Measurements from ENCODE around the gene TPPP2. TPM values are rescaled to one million over a fixed set of nuclear protein-coding genes. Genes with fewer than 3 reads are reported as not detected.

TPPP2 gene
- total RNA-seq, 2 experiments from 2014 or later: not detected

- Mint-ChIP-seq H3K27ac (no peak overlapping the region), H3K4me1 (ENCODE audit: low read depth) (peaks cover 12% of the 10 kb centered on the region), H3K4me3 (no peak overlapping the region), H3K36me3 (no peaks in the 10 kb centered on the region), H3K9me3 (no peaks in the 10 kb centered on the region), H3K27me3 (peaks cover 16% of the 10 kb centered on the region)
- POLR2A ChIA-PET: no interaction called here
- CTCF ChIA-PET: interaction anchor here (1.4 kb wide), 1 partner anchor 17 kb away, joined by 7 read pairs; no protein-coding TSS in a partner anchor
- intact Hi-C loops (cut with micrococcal nuclease): no loop called here
- DNase-seq: no peak
Observed at GRCh38 chr14:21075719-21076437, 45.9 kb downstream of the TPPP2 start.

GRCh38 chr14:21077672-21078071, 47.7 kb downstream of the TPPP2 start:
- intact Hi-C loops (cut with micrococcal nuclease): no loop called here
- Mint-ChIP-seq H3K4me3 (no peak overlapping the region), H3K27me3 (peaks cover under 1% of the 10 kb centered on the region), H3K27ac (no peak overlapping the region), H3K9me3 (no peaks in the 10 kb centered on the region), H3K36me3 (no peaks in the 10 kb centered on the region), H3K4me1 (ENCODE audit: low read depth) (no peaks in the 10 kb centered on the region)
- ChIA-PET CTCF (interaction anchor here (1.1 to 3.3 kb wide), 2 partner anchors 62 to 63 kb away, joined by 3 to 12 read pairs; no protein-coding TSS in a partner anchor), POLR2A (no interaction called here)
- no peak for DNase-seq

GRCh38 chr14:21078287-21078686, 48.3 kb downstream of the TPPP2 start:
- intact Hi-C loops (cut with micrococcal nuclease): no loop called here
- H3K9me3 Mint-ChIP-seq: no peaks in the 10 kb centered on the region
- POLR2A ChIA-PET: no interaction called here
- no peaks in the 10 kb centered on the region for H3K36me3 Mint-ChIP-seq
- CTCF ChIA-PET: interaction anchor here (3.3 kb wide), 1 partner anchor 64 kb away, joined by 12 read pairs; no protein-coding TSS in a partner anchor
- no peak for DNase-seq
- H3K27ac Mint-ChIP-seq: no peak overlapping the region
- no peak overlapping the region for H3K4me3 Mint-ChIP-seq
- no peaks in the 10 kb centered on the region for H3K27me3 Mint-ChIP-seq
- H3K4me1 Mint-ChIP-seq (ENCODE audit: low read depth): no peaks in the 10 kb centered on the region

- no peaks in the 10 kb centered on the region for H3K27me3 Mint-ChIP-seq
- no peaks in the 10 kb centered on the region for H3K4me1 Mint-ChIP-seq (ENCODE audit: low read depth)
- DNase-seq: no peak
- intact Hi-C loops (cut with micrococcal nuclease): no loop called here
- no peak overlapping the region for H3K27ac Mint-ChIP-seq
- ChIA-PET POLR2A (no interaction called here), CTCF (interaction anchor here (2.4 to 3.3 kb wide), 2 partner anchors 10 to 64 kb away, joined by 9 to 12 read pairs; no protein-coding TSS in a partner anchor)
- H3K4me3 Mint-ChIP-seq: no peak overlapping the region
- H3K36me3 Mint-ChIP-seq: no peaks in the 10 kb centered on the region
- H3K9me3 Mint-ChIP-seq: no peaks in the 10 kb centered on the region
Observed at GRCh38 chr14:21078726-21079125, 48.7 kb downstream of the TPPP2 start.

GRCh38 chr14:21081521-21082142, 51.6 kb downstream of the TPPP2 start:
- CTCF ChIA-PET: interaction anchor here (0.6 to 1.4 kb wide), 2 partner anchors 32 to 67 kb away, joined by 4 to 7 read pairs; no protein-coding TSS in a partner anchor
- Mint-ChIP-seq H3K4me3 (no peak overlapping the region), H3K9me3 (no peaks in the 10 kb centered on the region), H3K27ac (no peak overlapping the region), H3K4me1 (ENCODE audit: low read depth) (peaks cover 3% of the 10 kb centered on the region), H3K27me3 (no peaks in the 10 kb centered on the region), H3K36me3 (no peaks in the 10 kb centered on the region)
- no peak for DNase-seq
- intact Hi-C loops (cut with micrococcal nuclease): no loop called here
- POLR2A ChIA-PET: interaction anchor here (1.2 kb wide), 1 partner anchor 10 kb away, joined by 3 read pairs; no protein-coding TSS in a partner anchor

Small RNA genes lying within 50 kb of the gene (microRNA-seq; reads per million reads assigned to microRNA genes)
- not detected for gene MIR6717 (ENCODE audit: borderline microRNAs expressed, borderline number of aligned reads, borderline replicate concordance)

Other genes starting within 250 kb of the TPPP2 start
- gene RNASE6, start 248.9 kb upstream of the TPPP2 start, total RNA-seq: 1 to 10 TPM; 1.6 to 2.3 TPM
- gene RNASE1, start 227.4 kb upstream of the TPPP2 start, total RNA-seq: not detected
- gene RNASE3, start 138.8 kb upstream of the TPPP2 start, total RNA-seq: not detected
- gene RNASE2, start 74.7 kb upstream of the TPPP2 start, total RNA-seq: not detected
- 10 to 100 TPM; 74.9 to 78.9 TPM for gene METTL17, start 40.2 kb upstream of the TPPP2 start, total RNA-seq
- gene SLC39A2, start 30.9 kb upstream of the TPPP2 start, total RNA-seq: under 1 TPM in 1 of 2 experiments, not detected in 1; 0.17 TPM
- gene NDRG2, start 5.2 kb upstream of the TPPP2 start, total RNA-seq: 1 to 10 TPM; 7.7 to 9.6 TPM
- gene RNASE13, start 4.6 kb downstream of the TPPP2 start, total RNA-seq: not detected
- gene RNASE7, start 12.1 kb downstream of the TPPP2 start, total RNA-seq: not detected
- not detected for gene RNASE8, start 27.6 kb downstream of the TPPP2 start, total RNA-seq
- under 1 TPM; 0.33 to 0.44 TPM for gene ARHGEF40, start 40.1 kb downstream of the TPPP2 start, total RNA-seq
- 10 to 100 TPM in 1 of 2 experiments, 1 to 10 TPM in 1; 9.9 to 10.7 TPM for gene ZNF219, start 68.4 kb downstream of the TPPP2 start, total RNA-seq
- not detected for gene TMEM253, start 70.8 kb downstream of the TPPP2 start, total RNA-seq
- gene OR5AU1, start 125.8 kb downstream of the TPPP2 start, total RNA-seq: not detected
- gene HNRNPC, start 239.2 kb downstream of the TPPP2 start, total RNA-seq: 1,000 to 10,000 TPM; 1,063 to 1,070 TPM
- gene RPGRIP1, start 249.9 kb downstream of the TPPP2 start, total RNA-seq: under 1 TPM in 1 of 2 experiments, not detected in 1; 0.07 TPM